Heart left ventricle (tissue), 16 donors: ENCODE data around the gene ITPR2. TPM values are rescaled to one million over a fixed set of nuclear protein-coding genes. Genes with fewer than 3 reads are reported as not detected.

Source experiments
- ATAC-seq, 4 donors: fragments of 200-7000 bp; cut with Tn5 transposase; one replicate each; pipeline ENCODE4 v1.9.1; 2020 to 2022; ENCODE audit warnings: moderate library complexity in 4 of 4, mild to moderate bottlenecking in 3 of 4, moderate number of reproducible peaks in 1 of 4
- DNase-seq, 5 donors: peaks; one replicate each; pipeline ENCODE4 v3.0.0-alpha.2; 2020
- H3K27ac ChIP-seq, 12 donors: fragments of 200-600 bp; sonication (generic) in 4 of 12; one replicate each; pipeline versions ENCODE4 v1.5.0 to v1.8.0; 2016 to 2022; ENCODE audit warnings: mild to moderate bottlenecking in 2 of 12
- H3K27me3 ChIP-seq, 9 donors: fragments of 200-600 bp; sonication (generic) in 2 of 9; one replicate each; pipeline versions ENCODE4 v1.5.1 to v1.8.0; 2016 to 2022; ENCODE audit warnings: mild to moderate bottlenecking in 3 of 9
- H3K36me3 ChIP-seq, 9 donors: fragments of 200-600 bp; sonication (generic) in 2 of 9; one replicate each; pipeline versions ENCODE4 v1.5.0 to v1.8.0; 2018 to 2022; ENCODE audit warnings: mild to moderate bottlenecking in 2 of 9
- H3K4me1 ChIP-seq, 12 donors: fragments of 200-600 bp; sonication (generic) in 4 of 12; one replicate each; pipeline versions ENCODE4 v1.5.0 to v1.8.0; 2016 to 2022; ENCODE audit warnings: mild to moderate bottlenecking in 3 of 12
- H3K4me3 ChIP-seq, 12 donors: fragments of 200-600 bp; sonication (generic) in 4 of 12; one replicate each; pipeline versions ENCODE4 v1.5.0 to v1.8.0; 2017 to 2022; ENCODE audit warnings: mild to moderate bottlenecking in 9 of 12, moderate library complexity in 4 of 12
- H3K9me3 ChIP-seq, 12 donors: fragments of 200-600 bp; sonication (generic) in 4 of 12; one replicate each; pipeline versions ENCODE4 v1.5.0 to v1.8.0; 2016 to 2022; ENCODE audit warnings: mild to moderate bottlenecking in 1 of 12
- CTCF ChIP-seq, 12 donors: fragments of 200-600 bp; sonication (generic) in 4 of 12; IDR thresholded peaks; one replicate each; pipeline versions ENCODE4 v1.5.0 to v1.8.0; 2018 to 2022; ENCODE audit warnings: antibody characterized with exemption in 12 of 12, mild to moderate bottlenecking in 5 of 12
- POLR2A ChIP-seq, 2 donors: fragments of 450-650 bp; IDR thresholded peaks; one replicate each; pipeline ENCODE4 v1.6.1; 2017; ENCODE audit warnings: antibody characterized with exemption in 2 of 2, mild to moderate bottlenecking in 2 of 2, moderate library complexity in 2 of 2
- WGBS, 4 donors: extraction: QIAGEN DNeasy Blood & Tissue Kit in 2 of 4; methylation state at CpG; one replicate each; pipeline versions ENCODE4 v1.1.5 to v1.1.7; 2013 to 2018; 5-methylcytosine and 5-hydroxymethylcytosine counted together
- intact Hi-C, 10 donors: fragments of 100-400 bp; cut with DNase I; formaldehyde crosslinking; loops; one replicate each; pipeline versions ENCODE4 v1.11.1 to v1.14.2; 2022
- polyA plus RNA-seq, 2 donors: library from polyadenylated mRNA; stranded (reverse); fragments of 200-250 nt; gene quantifications; one replicate each; pipeline ENCODE4 v1.2.3, GENCODE V29; 2013
- total RNA-seq, 9 donors: library from RNA; depleted of rRNA in 2 of 9; stranded (reverse); fragments of >200 nt in 2 of 9; fragmentation: NEBNext Ultra II Directional in 3 of 9; extraction: Animal tissue kit (Norgen Biotek cat#: 25700) in 3 of 9; gene quantifications; one replicate each; pipeline versions ENCODE4 v1.1.0 to v1.2.4, GENCODE V29; 2016 to 2023
- donor health status: ischemic (EF 13 %, LVEDD 7.1; RV severe dilation, severe dysfunction).
- donor health status: healthy with polysubstance abuse.
- donor health status: DM: no; HTN: yes; CAD: no.
- donor health status: DM: no; HTN: no; CAD: no.
- donor health status: ischemic (EF 25% LVEDD 6.9; RV normal size, moderate dysfunction).
- donor health status: ischemic (EF 25% LVEDD 5.7; RV mildly dilated, moderate dysfunction).
- donor health status: healthy.
- donor health status: DM: yes; HTN: yes; CAD: no.
- donor health status: ischemic (EF 35%, LVEDD 5.7; RV mildly dilated, moderate dysfunction).
- donor health status: nonischemic (EF 11% LVEDD 7.7; RV severe dilation, severe dysfunction).
- donor health status: DM: yes; HTN: yes; CAD: no.
- donor health status: PGD.
- donor health status: ischemic (EF 29% LVEDD 5.4; RV normal size, mild dysfunction).
- donor health status: nonischemic (EF 23%, LVEDD 6.1; RV moderate dilation, normal function).

The ITPR2 gene
- total and polyA plus RNA-seq, 11 donors = 3.4 to 45.6 (median 11.8) TPM

GRCh38 chr12:26651036-26651435, 182.0 kb downstream of the ITPR2 start:
- TF ChIP-seq POLR2A (IDR thresholded peaks at IDR 0.05) = no peak
- TF ChIP-seq CTCF (IDR thresholded peaks at IDR 0.05) = no peak
- ATAC-seq (no peak), DNase-seq (no peak)
- intact Hi-C loops = loop anchor here (1.0 to 10.0 kb wide), 12 partner anchors 206 to 1214 kb away; partner anchors contain the start of gene BHLHE41 (in 2 of the 10)
- peaks cover 0 to 8% (median 0%) of the 10 kb centered on the region in 12 donors for H3K9me3 ChIP-seq
- peaks cover 0 to 8% (median 0%) of the 10 kb centered on the region in 12 donors for H3K4me1 ChIP-seq
- H3K27me3 ChIP-seq = no peaks in the 10 kb centered on the region
- peaks cover 0 to 69% (median 31%) of the 10 kb centered on the region in 9 donors for H3K36me3 ChIP-seq
- H3K4me3 ChIP-seq = no peak overlapping the region
- H3K27ac ChIP-seq = no peak overlapping the region

- Histone ChIP-seq H3K4me1 (peaks cover 0 to 8% (median 0%) of the 10 kb centered on the region in 12 donors), H3K4me3 (no peak overlapping the region), H3K9me3 (peaks cover 0 to 8% (median 0%) of the 10 kb centered on the region in 12 donors), H3K36me3 (peaks cover 0 to 49% (median 12%) of the 10 kb centered on the region in 9 donors), H3K27ac (no peak overlapping the region), H3K27me3 (no peaks in the 10 kb centered on the region)
- intact Hi-C loops = no loop called here
- TF ChIP-seq POLR2A (IDR thresholded peaks at IDR 0.05) (no peak), CTCF (IDR thresholded peaks at IDR 0.05) (no peak)
- no peak for ATAC-seq
- no peak for DNase-seq
- WGBS, 4 donors = 71 to 86% (median 75%) methylated on average over 1 of the region's 1 CpG
These were observed 184.0 kb downstream of the ITPR2 start for GRCh38 chr12:26648999-26649398.

- Histone ChIP-seq H3K4me3 (no peak overlapping the region), H3K27ac (no peak overlapping the region), H3K27me3 (no peaks in the 10 kb centered on the region), H3K9me3 (peaks cover 0 to 8% (median 0%) of the 10 kb centered on the region in 12 donors), H3K36me3 (peaks cover 0 to 45% (median 8%) of the 10 kb centered on the region in 9 donors), H3K4me1 (peaks cover 0 to 8% (median 0%) of the 10 kb centered on the region in 12 donors)
- intact Hi-C loops = no loop called here
- ATAC-seq (no peak), DNase-seq (no peak)
- TF ChIP-seq POLR2A (IDR thresholded peaks at IDR 0.05) (no peak), CTCF (IDR thresholded peaks at IDR 0.05) (no peak)
- WGBS, 4 donors = 16 to 24% (median 20%) methylated on average over 1 of the region's 1 CpG
These were observed 184.4 kb downstream of the ITPR2 start for GRCh38 chr12:26648584-26648983.

DNA sequence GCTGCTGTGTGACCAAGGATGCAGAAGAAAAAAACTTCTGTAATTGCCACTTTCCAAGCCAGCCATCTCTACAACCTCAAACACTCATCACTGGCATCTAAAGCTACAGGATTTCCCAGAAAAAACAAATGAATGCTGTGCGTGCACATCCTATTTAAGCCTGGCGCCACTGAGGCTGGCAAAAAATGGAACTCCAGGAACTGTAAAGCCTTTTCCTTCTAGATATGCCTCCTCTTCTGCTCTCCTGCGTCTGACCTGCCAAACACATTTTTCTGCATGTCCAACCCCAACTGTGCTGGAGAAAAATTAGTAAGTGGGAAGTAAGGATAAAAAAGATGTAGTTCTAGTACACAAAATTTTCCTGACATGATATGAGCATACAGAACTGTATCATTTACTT, 184.9 kb downstream of the ITPR2 start:
- intact Hi-C loops = no loop called here
- WGBS, 4 donors = 82 to 92% (median 85%) methylated on average over 3 of the region's 3 CpGs
- ATAC-seq (peak in 1 of 4 donors; percentile 26), DNase-seq (no peak)
- peaks cover 0 to 39% (median 6%) of the 10 kb centered on the region in 9 donors for H3K36me3 ChIP-seq
- no peak overlapping the region for H3K4me3 ChIP-seq
- no peaks in the 10 kb centered on the region for H3K27me3 ChIP-seq
- no peak for TF ChIP-seq CTCF (IDR thresholded peaks at IDR 0.05)
- TF ChIP-seq POLR2A (IDR thresholded peaks at IDR 0.05) = no peak
- no peak overlapping the region for H3K27ac ChIP-seq
- H3K4me1 ChIP-seq = peaks cover 0 to 8% (median 0%) of the 10 kb centered on the region in 12 donors
- peaks cover 0 to 8% (median 0%) of the 10 kb centered on the region in 12 donors for H3K9me3 ChIP-seq
